ENCODE measurements around the gene PPP2R2D. TPM values are rescaled to one million over a fixed set of nuclear protein-coding genes. Genes with fewer than 3 reads are reported as not detected.

PPP2R2D gene
- total RNA-seq, 1 experiment from 2014 or later, result 41.0 TPM

- DNase-seq (ENCODE audit: low read depth, low spot score) (no peak), ATAC-seq (no peak)
- Histone ChIP-seq H3K9me3 (ENCODE audit: control insufficient read depth, insufficient read depth, low read depth, low read length) (no peaks in the 10 kb centered on the region), H3K4me3 (ENCODE audit: low read depth in 2 of 2, low read length in 2 of 2) (no peak overlapping the region; a peak in 1 of 4 replicates), H3K36me3 (ENCODE audit: control insufficient read depth, insufficient read depth, low read length) (no peaks in the 10 kb centered on the region), H3K4me1 (ENCODE audit: control insufficient read depth, insufficient read depth, low read length) (peaks cover 22% of the 10 kb centered on the region), H3K27me3 (ENCODE audit: control insufficient read depth, insufficient read depth, low read length) (no peaks in the 10 kb centered on the region), H3K27ac (ENCODE audit: low read length) (no peak overlapping the region; the same call in 1 of the 2 replicates)
- BruUV-seq (replicated peaks), result no TSS peak
- POLR2A ChIA-PET, result no interaction called here
- CTCF ChIA-PET, result no interaction called here
- intact Hi-C loops (cut with micrococcal nuclease; ENCODE audit: unreplicated experiment) (no loop called here), in situ Hi-C loops (cut with HindIII; ENCODE audit: low pct_unique_long_range_greater_than_20kb, low sequenced_read_pairs) (no loop called here)
- TF ChIP-seq POLR2AphosphoS5 (IDR thresholded peaks at IDR 0.05; ENCODE audit: low read depth, low read length), result no peak
- no peak for TF ChIP-seq SIN3A (IDR thresholded peaks at IDR 0.05; ENCODE audit: borderline replicate concordance, insufficient read depth, low read depth, low read length)
- TF ChIP-seq CTCF (IDR thresholded peaks at IDR 0.05), result no peak
- no peak for TF ChIP-seq TCF7L2 (IDR thresholded peaks at IDR 0.05; ENCODE audit: low read depth, low read length)
- TF ChIP-seq REST (IDR thresholded peaks at IDR 0.05; ENCODE audit: insufficient read depth in 1 of 2, low read depth in 2 of 2, low read length in 1 of 2), result no peak
These were observed 78.0 kb downstream of the PPP2R2D start for GRCh38 chr10:131978851-131979250.

DNA sequence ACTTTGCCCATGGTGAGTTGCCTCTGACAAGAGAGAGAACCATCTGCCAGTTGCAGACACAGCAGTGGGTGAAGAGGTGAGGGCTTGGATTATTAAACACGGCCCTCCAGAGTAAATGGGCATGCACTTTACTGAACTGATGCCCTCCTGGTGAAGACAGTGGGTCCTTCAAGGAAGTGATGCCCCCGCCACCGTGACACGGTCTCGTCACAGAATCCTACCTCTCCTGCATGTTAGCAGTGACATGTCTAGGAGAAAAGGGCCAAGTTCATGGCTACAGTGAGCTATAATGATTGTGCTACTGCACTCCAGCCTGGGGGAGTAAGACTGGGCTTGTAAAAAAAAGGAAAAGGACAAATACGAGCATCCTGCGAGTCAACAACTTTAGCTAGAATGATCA lies 78.5 kb downstream of the PPP2R2D start:
- no peaks in the 10 kb centered on the region for H3K27me3 ChIP-seq (ENCODE audit: control insufficient read depth, insufficient read depth, low read length)
- no peaks in the 10 kb centered on the region for H3K36me3 ChIP-seq (ENCODE audit: control insufficient read depth, insufficient read depth, low read length)
- no peak for DNase-seq (ENCODE audit: low read depth, low spot score)
- CTCF ChIA-PET, result no interaction called here
- TF ChIP-seq SIN3A (IDR thresholded peaks at IDR 0.05; ENCODE audit: borderline replicate concordance, insufficient read depth, low read depth, low read length) (no peak), CTCF (IDR thresholded peaks at IDR 0.05) (no peak), POLR2AphosphoS5 (IDR thresholded peaks at IDR 0.05; ENCODE audit: low read depth, low read length) (no peak), TCF7L2 (IDR thresholded peaks at IDR 0.05; ENCODE audit: low read depth, low read length) (no peak), REST (IDR thresholded peaks at IDR 0.05; ENCODE audit: insufficient read depth in 1 of 2, low read depth in 2 of 2, low read length in 1 of 2) (no peak)
- H3K27ac ChIP-seq (ENCODE audit: low read length), result peak overlapping the region; percentile 80
- no TSS peak for BruUV-seq (replicated peaks)
- ATAC-seq, result no peak
- in situ Hi-C loops (cut with HindIII; ENCODE audit: low pct_unique_long_range_greater_than_20kb, low sequenced_read_pairs) (no loop called here), intact Hi-C loops (cut with micrococcal nuclease; ENCODE audit: unreplicated experiment) (no loop called here)
- H3K4me1 ChIP-seq (ENCODE audit: control insufficient read depth, insufficient read depth, low read length), result peaks cover 22% of the 10 kb centered on the region
- H3K9me3 ChIP-seq (ENCODE audit: control insufficient read depth, insufficient read depth, low read depth, low read length), result no peaks in the 10 kb centered on the region
- POLR2A ChIA-PET, result no interaction called here
- H3K4me3 ChIP-seq (ENCODE audit: low read depth in 2 of 2, low read length in 2 of 2), result peak overlapping the region; percentile 79 to 98
